Activated CD8-positive, alpha-beta memory T cell treated with anti-CD3 and anti-CD28 coated beads, Interleukin-2, amount 50 U/mL, for 1 hour (primary cell): ENCODE measurements around the gene DLGAP4.

ENCODE experiments used
- DNase-seq: peaks from one replicate; pipeline ENCODE4 v3.0.0-alpha.2; 2020; ENCODE audit errors: extremely low read depth

Gene DLGAP4

GRCh38 chr20:36404435-36404978 lies 98.4 kb downstream of the DLGAP4 start:
- no peak for DNase-seq

GRCh38 chr20:36405255-36405654 lies 99.1 kb downstream of the DLGAP4 start:
- no peak for DNase-seq

DNA sequence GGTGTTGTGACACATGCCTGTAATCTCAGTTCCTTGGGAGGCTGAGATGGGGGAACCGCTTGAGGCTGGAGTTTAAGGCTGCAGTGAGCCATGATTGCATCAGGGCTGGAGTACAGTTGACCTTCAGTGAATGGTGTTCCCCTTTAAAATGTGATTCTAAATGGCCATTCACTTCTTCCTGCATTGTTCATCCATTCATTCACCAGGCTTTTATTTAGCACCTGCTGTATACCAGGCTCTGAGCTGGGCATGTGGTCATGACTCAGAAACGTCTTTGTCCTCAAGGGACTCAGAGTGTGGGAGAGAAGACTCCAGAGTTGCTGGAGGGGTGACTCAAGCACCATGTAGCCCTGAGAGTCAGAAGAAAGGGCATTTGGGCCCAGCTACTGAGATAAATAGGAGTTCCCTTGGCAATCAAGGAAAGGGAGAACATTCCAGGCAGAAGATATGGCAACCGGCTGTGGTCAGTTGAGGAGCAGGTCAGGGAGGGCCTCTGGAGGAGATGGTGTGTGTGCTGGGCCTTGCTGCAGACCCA lies 101.1 kb downstream of the DLGAP4 start:
- DNase-seq: no peak

DNA sequence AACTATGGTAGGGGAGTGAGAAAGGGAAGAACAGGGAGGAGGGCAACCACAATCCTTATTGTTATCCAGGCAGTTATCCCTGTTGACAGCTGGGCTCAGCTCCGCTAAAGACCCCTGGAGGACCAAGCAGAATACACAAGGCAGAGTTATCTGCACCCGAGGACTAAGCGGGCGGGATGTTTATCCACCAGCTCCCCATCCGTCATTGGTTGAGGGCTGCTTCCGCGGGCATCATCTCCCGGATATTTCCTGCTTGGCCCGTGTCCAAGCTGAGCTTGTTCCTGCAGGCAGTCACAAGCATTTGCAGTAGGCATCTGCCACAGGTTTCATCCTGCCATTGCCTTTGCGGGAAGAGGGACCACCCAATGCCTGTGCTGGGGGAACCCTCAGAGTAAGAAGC lies 102.1 kb downstream of the DLGAP4 start:
- DNase-seq: no peak

DNA sequence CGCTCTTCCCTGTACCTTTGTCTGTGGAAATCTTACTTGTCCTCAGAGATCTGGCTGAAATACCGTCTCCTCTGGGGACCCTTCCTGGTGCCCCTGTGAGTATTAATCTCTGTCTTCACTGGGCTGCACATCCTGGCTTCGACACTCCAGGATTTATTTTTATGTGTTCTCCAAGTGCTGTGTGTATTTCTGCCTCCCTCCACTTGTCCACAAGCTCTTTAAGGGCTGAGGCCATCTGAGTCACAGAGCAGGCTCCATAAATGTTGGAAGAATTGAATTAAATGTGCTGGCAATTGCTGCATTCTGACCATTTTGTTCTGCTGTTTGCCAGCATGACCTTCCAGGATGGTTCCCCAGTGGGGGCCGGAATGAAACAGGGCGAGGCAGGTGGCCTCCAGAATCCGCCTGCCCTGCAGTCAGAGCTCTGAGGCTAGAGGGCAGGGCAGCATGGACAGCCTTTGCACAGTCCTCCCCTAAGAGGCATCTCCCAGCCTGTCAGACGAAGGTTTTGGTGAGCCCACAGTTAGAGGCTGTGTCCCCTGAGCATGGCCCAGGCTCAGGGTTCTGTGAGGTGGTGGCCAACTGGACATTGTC lies 105.8 kb downstream of the DLGAP4 start:
- no peak for DNase-seq

GRCh38 chr20:36415475-36416002 lies 109.4 kb downstream of the DLGAP4 start:
- no peak for DNase-seq

- DNase-seq: no peak
These were observed 112.6 kb downstream of the DLGAP4 start for GRCh38 chr20:36418711-36419110.

- no peak for DNase-seq
These were observed 115.5 kb downstream of the DLGAP4 start for GRCh38 chr20:36421641-36422040.

GRCh38 chr20:36424314-36424713 lies 118.2 kb downstream of the DLGAP4 start:
- no peak for DNase-seq

GRCh38 chr20:36425166-36425565 lies 119.0 kb downstream of the DLGAP4 start:
- DNase-seq: no peak

DNA sequence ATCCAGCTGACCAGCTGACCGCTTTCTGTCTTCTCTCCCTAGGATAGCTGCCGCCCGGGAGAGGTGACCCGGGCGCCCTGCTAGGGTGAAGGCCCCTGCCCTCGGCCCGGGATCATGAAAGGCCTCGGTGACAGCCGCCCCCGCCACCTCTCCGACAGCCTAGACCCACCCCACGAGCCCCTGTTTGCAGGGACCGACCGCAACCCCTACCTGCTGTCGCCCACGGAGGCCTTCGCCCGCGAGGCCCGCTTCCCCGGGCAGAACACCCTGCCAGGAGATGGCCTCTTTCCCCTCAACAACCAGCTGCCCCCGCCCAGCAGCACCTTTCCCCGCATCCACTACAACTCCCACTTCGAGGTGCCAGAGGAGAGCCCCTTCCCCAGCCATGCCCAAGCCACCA lies 125.5 kb downstream of the DLGAP4 start:
- DNase-seq: no peak

DNA sequence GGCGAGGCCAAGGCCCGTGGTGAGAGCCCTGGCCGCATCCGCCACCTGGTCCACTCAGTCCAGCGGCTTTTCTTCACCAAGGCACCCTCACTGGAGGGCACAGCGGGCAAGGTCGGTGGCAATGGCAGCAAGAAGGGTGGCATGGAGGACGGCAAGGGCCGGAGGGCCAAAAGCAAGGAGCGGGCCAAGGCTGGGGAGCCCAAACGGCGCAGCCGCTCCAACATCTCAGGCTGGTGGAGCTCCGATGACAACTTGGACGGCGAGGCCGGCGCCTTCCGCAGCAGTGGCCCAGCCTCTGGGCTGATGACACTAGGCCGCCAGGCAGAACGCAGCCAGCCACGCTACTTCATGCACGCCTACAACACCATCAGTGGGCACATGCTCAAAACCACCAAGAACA lies 126.0 kb downstream of the DLGAP4 start:
- DNase-seq: no peak

GRCh38 chr20:36434383-36434782 lies 128.2 kb downstream of the DLGAP4 start:
- DNase-seq: no peak

DNA sequence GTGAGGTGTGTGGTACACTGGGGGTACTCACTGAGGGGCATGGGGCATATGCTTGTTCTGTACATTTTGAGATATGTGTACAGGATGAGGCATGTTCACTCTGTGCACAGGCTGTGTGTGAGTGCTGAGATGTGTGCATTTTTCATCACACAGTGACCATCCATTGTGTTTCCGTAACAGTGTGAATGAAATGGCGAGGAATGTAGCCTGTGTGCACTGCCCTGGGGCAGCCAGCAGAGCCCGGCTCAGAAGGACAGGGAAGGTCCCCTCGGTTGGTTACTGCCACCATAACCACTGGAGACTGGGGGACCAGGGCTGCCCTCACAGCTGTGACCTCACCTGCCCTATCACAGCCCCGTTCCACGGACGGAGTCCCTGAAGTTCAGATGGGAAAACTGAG lies 129.0 kb downstream of the DLGAP4 start:
- DNase-seq: no peak

DNA sequence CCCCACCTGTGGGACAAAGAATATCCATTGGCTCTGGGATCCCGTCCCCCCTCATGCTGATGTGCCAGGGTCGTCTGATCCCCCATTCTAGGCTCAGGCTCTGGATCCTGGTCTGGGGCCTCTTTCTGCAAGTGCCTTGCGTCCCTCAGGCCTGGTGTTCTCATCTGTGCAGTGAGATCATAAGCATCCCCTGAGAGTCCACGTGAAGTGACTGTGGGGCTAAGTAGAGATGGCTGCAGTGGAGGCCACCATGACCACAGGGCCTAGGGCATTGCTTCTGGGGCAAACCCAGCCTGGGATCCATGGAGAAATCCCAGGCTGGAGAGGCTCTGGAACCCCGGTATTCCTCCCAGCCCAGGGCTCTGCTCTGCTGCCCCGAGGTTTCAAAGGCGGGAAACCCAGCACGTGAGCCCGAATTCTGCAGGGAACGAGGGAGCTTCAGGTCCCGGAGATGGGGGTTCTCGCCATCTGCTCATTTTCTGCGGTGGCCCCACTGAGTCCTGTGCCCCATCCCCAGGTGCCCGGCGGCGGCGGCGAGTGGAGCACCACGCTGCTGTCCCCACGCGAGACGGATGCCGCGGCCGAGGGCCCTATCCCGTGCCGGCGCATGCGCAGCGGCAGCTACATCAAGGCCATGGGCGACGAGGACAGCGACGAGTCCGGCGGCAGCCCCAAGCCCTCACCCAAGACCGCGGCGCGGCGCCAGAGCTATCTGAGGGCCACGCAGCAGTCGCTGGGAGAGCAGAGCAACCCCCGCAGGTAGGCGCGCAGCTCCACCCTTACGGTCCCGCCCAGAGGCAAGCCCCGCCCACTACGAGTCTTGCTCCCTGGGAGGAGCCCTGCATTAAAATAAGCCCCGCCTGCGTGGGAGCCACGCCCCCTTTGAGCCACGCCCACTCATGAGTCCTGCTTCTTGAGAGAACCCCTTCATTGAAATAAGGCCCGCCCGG lies 129.7 kb downstream of the DLGAP4 start:
- DNase-seq: peak; percentile 49

DNA sequence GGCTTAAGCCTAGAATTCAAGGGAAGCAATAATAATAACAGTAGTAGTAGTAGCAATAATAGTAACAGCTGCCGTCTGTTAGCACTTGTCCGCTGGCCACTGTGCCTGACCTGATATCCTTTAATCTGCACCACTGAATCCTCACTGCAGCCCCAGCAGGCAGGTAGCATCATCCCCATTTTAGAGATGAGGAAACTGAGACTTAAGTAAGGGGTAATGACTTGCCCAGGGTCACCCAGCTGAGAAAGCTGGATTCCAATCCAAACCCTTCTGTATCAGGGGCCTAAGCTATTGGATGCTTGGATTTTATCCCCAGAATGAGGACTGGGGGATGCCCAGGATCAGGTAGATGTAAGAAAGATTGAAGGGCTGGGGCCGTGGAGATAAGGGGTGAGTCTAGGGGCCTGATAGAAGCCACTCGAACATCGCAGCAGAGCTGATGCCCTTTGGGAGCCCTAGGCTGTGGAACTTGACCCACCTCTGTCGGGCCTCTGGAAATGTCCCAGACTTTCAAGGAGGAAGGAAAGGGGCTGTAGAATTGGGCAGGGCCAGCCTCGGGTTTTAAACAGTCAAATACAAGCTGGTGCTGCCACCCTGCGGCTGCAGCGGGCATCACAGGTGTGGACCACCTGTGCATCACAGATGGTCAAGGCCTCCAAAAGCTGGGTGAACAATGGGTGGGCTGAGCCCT lies 133.0 kb downstream of the DLGAP4 start:
- DNase-seq: no peak

DNA sequence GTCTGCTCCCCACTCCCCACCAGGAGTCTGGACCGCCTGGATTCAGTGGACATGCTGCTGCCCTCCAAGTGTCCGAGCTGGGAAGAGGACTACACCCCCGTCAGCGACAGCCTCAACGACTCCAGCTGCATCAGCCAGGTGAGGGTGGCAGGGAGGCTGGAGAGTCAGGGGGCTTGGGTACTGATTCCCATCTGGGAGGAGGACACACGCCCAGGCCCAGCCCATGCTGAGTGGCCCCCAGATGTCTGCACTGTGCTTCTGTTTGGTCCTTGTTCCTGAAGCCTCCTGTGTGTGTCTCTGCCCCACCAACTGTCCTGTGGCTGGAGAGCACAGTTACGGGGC lies 133.6 kb downstream of the DLGAP4 start:
- no peak for DNase-seq

DNA sequence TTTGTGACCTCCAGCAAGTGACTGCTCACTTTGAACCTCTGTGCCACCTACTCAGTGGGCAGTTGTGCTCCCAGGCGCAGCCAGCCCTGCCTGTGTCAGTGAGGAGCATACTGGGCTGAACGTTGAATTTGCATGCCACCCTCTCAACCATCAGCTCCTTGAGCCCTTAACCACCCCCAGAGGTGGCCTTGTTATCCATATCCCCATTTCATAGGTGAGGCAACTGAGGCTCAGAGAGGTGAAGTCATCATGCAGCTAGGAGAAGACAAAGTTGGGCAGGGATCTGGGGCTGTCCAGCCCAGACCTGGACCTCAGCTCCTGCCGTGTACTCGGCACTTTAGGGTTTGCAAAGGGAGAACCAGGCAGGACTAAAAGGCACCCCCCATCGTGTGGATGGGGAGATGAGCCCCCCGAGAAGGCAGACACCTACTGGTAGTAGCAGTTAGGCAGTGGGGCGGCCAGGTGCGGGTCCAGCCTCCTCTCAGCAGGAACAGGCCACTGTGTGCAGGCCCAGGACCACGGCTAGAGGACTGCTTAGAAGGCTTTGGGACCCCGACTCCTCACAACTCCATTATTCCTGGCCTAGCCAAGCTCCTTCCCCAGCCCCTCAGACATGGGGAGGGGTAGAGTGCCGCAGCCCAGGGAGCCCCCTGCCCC lies 134.4 kb downstream of the DLGAP4 start:
- no peak for DNase-seq

- DNase-seq: no peak
These were observed 134.9 kb downstream of the DLGAP4 start for GRCh38 chr20:36441027-36441414.

DNA sequence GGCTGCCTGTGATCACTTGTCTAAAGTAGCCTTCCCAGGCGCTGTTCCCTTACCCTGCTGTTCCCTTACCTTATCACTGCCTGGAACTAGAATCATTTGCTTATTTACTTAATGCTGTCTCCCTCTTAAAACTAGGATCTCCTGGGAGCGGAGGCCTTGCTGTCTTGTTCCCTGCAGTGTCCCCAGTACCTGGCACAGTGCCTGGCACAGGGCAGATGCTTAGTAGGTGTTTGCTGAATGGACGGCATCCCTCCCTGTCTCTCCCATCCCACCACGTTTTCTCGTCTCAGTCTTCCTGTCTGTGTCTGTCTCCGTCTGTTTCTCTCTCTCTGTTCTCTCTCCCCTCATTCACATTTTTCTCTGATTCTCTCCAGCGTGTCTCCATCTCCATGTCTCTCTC lies 135.3 kb downstream of the DLGAP4 start:
- no peak for DNase-seq

DNA sequence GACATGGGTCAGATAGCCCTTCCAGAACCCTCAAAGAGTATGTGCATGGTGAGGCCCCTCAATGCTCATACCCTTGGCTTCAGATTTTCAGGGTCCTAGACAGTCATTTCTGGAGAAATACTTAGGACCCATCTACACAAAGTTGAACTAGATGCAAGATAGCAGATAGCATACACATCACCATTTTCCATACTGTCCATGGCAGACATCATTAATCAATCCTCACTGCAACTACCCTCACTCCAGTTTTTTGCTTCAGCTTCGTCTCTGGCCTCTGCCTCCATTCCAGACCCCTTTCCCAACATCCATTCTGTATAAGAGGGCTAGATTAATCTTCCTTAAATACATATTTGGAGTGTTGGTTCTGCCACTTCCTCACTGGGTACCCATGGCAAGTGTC lies 139.7 kb downstream of the DLGAP4 start:
- no peak for DNase-seq

- no peak for DNase-seq
These were observed 140.4 kb downstream of the DLGAP4 start for GRCh38 chr20:36446557-36446956.
